SK-N-SH (cell line): ENCODE measurements around the gene KIAA0319L. TPM values are rescaled to one million over a fixed set of nuclear protein-coding genes. Genes with fewer than 3 reads are reported as not detected.

Experiments used
- CTCF ChIA-PET: fragments of 300-600, 350-600 bp; formaldehyde crosslinking; extraction: SDS; loops from one replicate; lab custom pipeline; 2021; lab: Yijun Ruan, JAX
- POLR2A ChIA-PET: fragments of 350-600 bp; sonication (Branson Sonifier 250); formaldehyde crosslinking; extraction: SDS; loops from one replicate; lab custom pipeline; 2020; ENCODE audit warnings: antibody characterized with exemption, inconsistent platforms; lab: Yijun Ruan, JAX
- DNase-seq: peaks from one replicate; pipeline ENCODE4 v3.0.0; 2012
- H2AFZ ChIP-seq: fragments of 200-600 bp; sonication (generic); 2 replicates; pipeline ENCODE4 v1.8.1; 2016; ENCODE audit warnings: antibody characterized with exemption, mild to moderate bottlenecking, low read depth
- H3F3A ChIP-seq: fragments of 200-600 bp; sonication (generic); replicated peaks from 2 replicates; pipeline ENCODE3; 2016; ENCODE audit warnings: antibody characterized with exemption, mild to moderate bottlenecking; ENCODE audit not compliant: insufficient read depth
- H3K27ac ChIP-seq, 2 experiments: fragments of 200-500 bp in 1 of 2; fragments of 200-600 bp in 1 of 2; sonication (Bioruptor generic) in 1 of 2; sonication (generic), shearing (Covaris generic) in 1 of 2; 2 replicates each; pipeline versions ENCODE4 v1.5.1 to v1.6.1; 2014 to 2016; ENCODE audit warnings: low read depth in 2 of 2, inconsistent platforms in 1 of 2, low read length in 1 of 2, mild to moderate bottlenecking in 1 of 2, mixed read lengths in 1 of 2
- H3K27me3 ChIP-seq: fragments of 200-600 bp; sonication (generic), shearing (Covaris generic); 2 replicates; pipeline ENCODE4 v1.6.1; 2016; ENCODE audit warnings: mixed run types; ENCODE audit not compliant: insufficient read depth
- H3K36me3 ChIP-seq, 2 experiments: fragments of 200-500 bp in 1 of 2; fragments of 200-600 bp in 1 of 2; sonication (Bioruptor generic) in 1 of 2; sonication (generic) in 1 of 2; replicated peaks in 1 of 2; 2 replicates each; pipeline versions ENCODE3 to v1.5.1; 2014 to 2016; ENCODE audit warnings: low read length in 1 of 2, mild to moderate bottlenecking in 1 of 2; ENCODE audit not compliant: insufficient read depth in 2 of 2, control insufficient read depth in 1 of 2
- H3K4me1 ChIP-seq, 2 experiments: fragments of 200-500 bp in 1 of 2; fragments of 200-600 bp in 1 of 2; sonication (Bioruptor generic) in 1 of 2; sonication (generic), shearing (Covaris generic) in 1 of 2; 2 replicates each; pipeline versions ENCODE4 v1.5.1 to v1.6.1; 2014 to 2016; ENCODE audit warnings: low read depth in 1 of 2, low read length in 1 of 2, mixed run types in 1 of 2; ENCODE audit not compliant: insufficient read depth in 2 of 2, control insufficient read depth in 1 of 2
- H3K4me2 ChIP-seq: fragments of 200-600 bp; sonication (generic), shearing (Covaris generic); 2 replicates; pipeline ENCODE4 v1.6.1; 2017; ENCODE audit warnings: mixed run types
- H3K4me3 ChIP-seq, 2 experiments: fragments of 200-500 bp in 1 of 2; fragments of 200-600 bp in 1 of 2; sonication (Bioruptor generic) in 1 of 2; sonication (generic), shearing (Covaris generic) in 1 of 2; 2 replicates each; pipeline versions ENCODE4 v1.5.1 to v1.8.1; 2014 to 2016; ENCODE audit warnings: low read depth in 2 of 2, inconsistent platforms in 1 of 2, low read length in 1 of 2, mild to moderate bottlenecking in 1 of 2, mixed read lengths in 1 of 2, moderate library complexity in 1 of 2
- H3K79me2 ChIP-seq: fragments of 200-600 bp; sonication (generic); 2 replicates; pipeline ENCODE4 v1.8.1; 2017; ENCODE audit warnings: mild to moderate bottlenecking; ENCODE audit not compliant: insufficient read depth
- H3K9ac ChIP-seq: fragments of 200-600 bp; sonication (generic); 2 replicates; pipeline ENCODE4 v1.6.1; 2017; ENCODE audit warnings: mixed run types
- H3K9me2 ChIP-seq: fragments of 200-600 bp; sonication (generic); 2 replicates; pipeline ENCODE4 v1.6.1; 2017; ENCODE audit warnings: mixed run types
- H3K9me3 ChIP-seq: fragments of 200-600 bp; sonication (generic); 2 replicates; pipeline ENCODE4 v1.6.1; 2017; ENCODE audit warnings: mixed run types, mild to moderate bottlenecking, moderate library complexity
- H4K20me1 ChIP-seq: fragments of 200-600 bp; sonication (generic); 2 replicates; pipeline ENCODE4 v1.6.1; 2017; ENCODE audit warnings: mild to moderate bottlenecking, mixed run types; ENCODE audit not compliant: insufficient read depth
- FOXM1 ChIP-seq: IDR thresholded peaks from 2 replicates; pipeline ENCODE4 v1.4.0; 2012; ENCODE audit warnings: low read depth, mild to moderate bottlenecking
- NFIC ChIP-seq: IDR thresholded peaks from 2 replicates; pipeline ENCODE4 v1.4.0; 2012; ENCODE audit warnings: borderline replicate concordance
- RAD21 ChIP-seq: IDR thresholded peaks from 2 replicates; pipeline ENCODE4 v1.6.1; 2012; ENCODE audit warnings: mild to moderate bottlenecking, low read length
- RXRA ChIP-seq: IDR thresholded peaks from 2 replicates; pipeline ENCODE4 v1.4.0; 2012; ENCODE audit warnings: low read depth, mild to moderate bottlenecking, borderline replicate concordance
- SMC3 ChIP-seq: IDR thresholded peaks from 2 replicates; pipeline ENCODE4 v1.6.1; 2012; ENCODE audit warnings: low read depth, low read length, improper control_type of control experiment
- WGBS: methylation state at CpG from one replicate; pipeline ENCODE4 v1.1.6; 2017; ENCODE audit warnings: low lambda C conversion rate; 5-methylcytosine and 5-hydroxymethylcytosine counted together
- polyA plus RNA-seq, 3 experiments: library from polyadenylated mRNA; depleted of rRNA; stranded (reverse); fragments of >200 nt; gene quantifications; 2 replicates each; pipeline ENCODE4 v1.2.3, GENCODE V29; 2012
- TF ChIP-seq, protein P1 (sequence below): IDR thresholded peaks from 2 replicates; pipeline ENCODE4 v1.4.0; 2012; ENCODE audit warnings: low read depth, borderline replicate concordance

Gene KIAA0319L
- polyA plus RNA-seq, 1 of the 3 experiments (the other 2 are of a cell fraction): 51.9 TPM

- Histone ChIP-seq H3K4me1 (peaks cover 4 to 32% of the 10 kb centered on the region in 2 experiments; a peak in 3 of 4 replicates), H3K4me3 (no peak overlapping the region), H3K4me2 (peak overlapping the region; percentile 74), H3K9me2 (no peaks in the 10 kb centered on the region), H3K9me3 (no peaks in the 10 kb centered on the region), H3F3A (peaks cover 8% of the 10 kb centered on the region), H3K79me2 (peaks cover 36% of the 10 kb centered on the region), H2AFZ (no peak overlapping the region), H3K27ac (no peak overlapping the region), H3K36me3 (peaks cover 0 to 34% of the 10 kb centered on the region in 2 experiments), H3K9ac (no peak overlapping the region), H4K20me1 (peaks cover 6% of the 10 kb centered on the region; the same call in 1 of the 2 replicates), H3K27me3 (no peaks in the 10 kb centered on the region)
- TF ChIP-seq RXRA: no peak
- TF ChIP-seq NFIC: no peak
- no peak for TF ChIP-seq FOXM1
- no peak for TF ChIP-seq SMC3
- WGBS: 83% methylated on average over 5 of the region's 7 CpGs
- CTCF ChIA-PET: interaction anchor here (3.7 to 8.2 kb wide), 3 partner anchors 9 to 167 kb away, joined by 17 to 81 read pairs (median 20); no protein-coding TSS in a partner anchor
- DNase-seq: no peak
- POLR2A ChIA-PET: interaction anchor here (0.8 kb wide), 1 partner anchor 149 kb away, joined by 3 read pairs; no protein-coding TSS in a partner anchor
These were observed 2.2 kb upstream of the KIAA0319L start for GRCh38 chr1:35559317-35559944.

GRCh38 chr1:35558374-35559316 is 1.4 kb upstream of the KIAA0319L start:
- H3K4me3 ChIP-seq: peak overlapping the region; percentile 88 to 89
- no peaks in the 10 kb centered on the region for H3K9me2 ChIP-seq
- peaks cover 4 to 38% of the 10 kb centered on the region in 2 experiments; a peak in 3 of 4 replicates for H3K4me1 ChIP-seq
- H3K27me3 ChIP-seq: no peaks in the 10 kb centered on the region
- H3K36me3 ChIP-seq: peaks cover 5 to 31% of the 10 kb centered on the region in 2 experiments
- H3K27ac ChIP-seq: peak overlapping the region; percentile 86 to 91; a peak in 3 of 4 replicates
- TF ChIP-seq, protein P1, sequence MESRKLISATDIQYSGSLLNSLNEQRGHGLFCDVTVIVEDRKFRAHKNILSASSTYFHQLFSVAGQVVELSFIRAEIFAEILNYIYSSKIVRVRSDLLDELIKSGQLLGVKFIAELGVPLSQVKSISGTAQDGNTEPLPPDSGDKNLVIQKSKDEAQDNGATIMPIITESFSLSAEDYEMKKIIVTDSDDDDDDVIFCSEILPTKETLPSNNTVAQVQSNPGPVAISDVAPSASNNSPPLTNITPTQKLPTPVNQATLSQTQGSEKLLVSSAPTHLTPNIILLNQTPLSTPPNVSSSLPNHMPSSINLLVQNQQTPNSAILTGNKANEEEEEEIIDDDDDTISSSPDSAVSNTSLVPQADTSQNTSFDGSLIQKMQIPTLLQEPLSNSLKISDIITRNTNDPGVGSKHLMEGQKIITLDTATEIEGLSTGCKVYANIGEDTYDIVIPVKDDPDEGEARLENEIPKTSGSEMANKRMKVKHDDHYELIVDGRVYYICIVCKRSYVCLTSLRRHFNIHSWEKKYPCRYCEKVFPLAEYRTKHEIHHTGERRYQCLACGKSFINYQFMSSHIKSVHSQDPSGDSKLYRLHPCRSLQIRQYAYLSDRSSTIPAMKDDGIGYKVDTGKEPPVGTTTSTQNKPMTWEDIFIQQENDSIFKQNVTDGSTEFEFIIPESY: no peak
- peak; percentile 11; the same call in 1 of the 2 replicates for TF ChIP-seq RAD21
- TF ChIP-seq, all 33 proteins: peak for 1
- no peak overlapping the region; the same call in 1 of the 2 replicates for H2AFZ ChIP-seq
- peak overlapping the region; percentile 84 for H3K9ac ChIP-seq
- CTCF ChIA-PET: interaction anchor here (3.7 to 8.2 kb wide), 3 partner anchors 10 to 168 kb away, joined by 17 to 81 read pairs (median 20); no protein-coding TSS in a partner anchor
- DNase-seq: peak; percentile 82
- POLR2A ChIA-PET: interaction anchor here (0.7 to 0.8 kb wide), 2 partner anchors 10 to 149 kb away, joined by 3 read pairs; no protein-coding TSS in a partner anchor
- peaks cover 44% of the 10 kb centered on the region for H3K79me2 ChIP-seq
- peaks cover 6% of the 10 kb centered on the region; the same call in 1 of the 2 replicates for H4K20me1 ChIP-seq
- 36% methylated on average over 21 of the region's 26 CpGs for WGBS
- no peaks in the 10 kb centered on the region for H3K9me3 ChIP-seq
- H3F3A ChIP-seq: peaks cover 12% of the 10 kb centered on the region
- H3K4me2 ChIP-seq: peak overlapping the region; percentile 74
